ENCODE measurements around the gene METTL15.

METTL15 gene

GRCh38 chr11:28243581-28243980 is 135.4 kb downstream of the METTL15 start (continued):
- TF ChIP-seq CSRNP3 (CRISPR knock-in tag; IDR thresholded peaks at IDR 0.05), result no peak
- no peak for TF ChIP-seq ZNF565 (CRISPR knock-in tag; conservative IDR thresholded peaks at IDR 0.05; ENCODE audit: low read depth)
- no peak for TF ChIP-seq ZFP30 (CRISPR knock-in tag; IDR thresholded peaks at IDR 0.05)
- no peak for TF ChIP-seq ZNF70 (CRISPR knock-in tag; IDR thresholded peaks at IDR 0.05)
- no peak for TF ChIP-seq OSR1 (CRISPR knock-in tag; IDR thresholded peaks at IDR 0.05)
- TF ChIP-seq ZNF8 (CRISPR knock-in tag; IDR thresholded peaks at IDR 0.05), result no peak
- no peak for TF ChIP-seq RARB (CRISPR knock-in tag; IDR thresholded peaks at IDR 0.05)
- TF ChIP-seq BACH2 (CRISPR knock-in tag; IDR thresholded peaks at IDR 0.05; ENCODE audit: borderline replicate concordance), result no peak

- no peak for ATAC-seq
- TF ChIP-seq ZNF565 (CRISPR knock-in tag; conservative IDR thresholded peaks at IDR 0.05; ENCODE audit: low read depth) (no peak), TCF4 (CRISPR knock-in tag; IDR thresholded peaks at IDR 0.05; ENCODE audit: borderline replicate concordance) (no peak), ISL1 (CRISPR knock-in tag; IDR thresholded peaks at IDR 0.05) (no peak), ESRRG (CRISPR knock-in tag; IDR thresholded peaks at IDR 0.05) (no peak), TOX (CRISPR knock-in tag; IDR thresholded peaks at IDR 0.05; ENCODE audit: borderline replicate concordance) (no peak)
These were observed 136.9 kb downstream of the METTL15 start for GRCh38 chr11:28245131-28245530.

- TF ChIP-seq ZNF8 (CRISPR knock-in tag; IDR thresholded peaks at IDR 0.05), result no peak
- TF ChIP-seq BACH2 (CRISPR knock-in tag; IDR thresholded peaks at IDR 0.05; ENCODE audit: borderline replicate concordance), result no peak
- TF ChIP-seq ISL1 (CRISPR knock-in tag; IDR thresholded peaks at IDR 0.05), result no peak
These were observed 142.0 kb downstream of the METTL15 start for GRCh38 chr11:28250192-28250591.

GRCh38 chr11:28251257-28251656 is 143.1 kb downstream of the METTL15 start:
- TF ChIP-seq ZC3H10 (CRISPR knock-in tag; IDR thresholded peaks at IDR 0.05), result no peak
- TF ChIP-seq ZNF8 (CRISPR knock-in tag; IDR thresholded peaks at IDR 0.05), result no peak
- TF ChIP-seq PPARA (CRISPR knock-in tag; IDR thresholded peaks at IDR 0.05; ENCODE audit: borderline replicate concordance), result no peak
- TF ChIP-seq ZFP3 (CRISPR knock-in tag; IDR thresholded peaks at IDR 0.05), result no peak
- no peak for TF ChIP-seq TCF4 (CRISPR knock-in tag; IDR thresholded peaks at IDR 0.05; ENCODE audit: borderline replicate concordance)
- TF ChIP-seq GLIS3 (CRISPR knock-in tag; IDR thresholded peaks at IDR 0.05), result no peak
- ATAC-seq, result no peak

More at GRCh38 chr11:28250192-28250591, 142.0 kb downstream of the METTL15 start:
- no peak for ATAC-seq

- no peak for ATAC-seq
- TF ChIP-seq TCF4 (CRISPR knock-in tag; IDR thresholded peaks at IDR 0.05; ENCODE audit: borderline replicate concordance), result no peak
- TF ChIP-seq ARNTL (CRISPR knock-in tag; IDR thresholded peaks at IDR 0.05; ENCODE audit: borderline replicate concordance, low read depth), result no peak
- TF ChIP-seq CSRNP3 (CRISPR knock-in tag; IDR thresholded peaks at IDR 0.05), result no peak
- no peak for TF ChIP-seq TSHZ2 (CRISPR knock-in tag; IDR thresholded peaks at IDR 0.05)
- no peak for TF ChIP-seq ZFP30 (CRISPR knock-in tag; IDR thresholded peaks at IDR 0.05)
- no peak for TF ChIP-seq ESRRG (CRISPR knock-in tag; IDR thresholded peaks at IDR 0.05)
- TF ChIP-seq RARB (CRISPR knock-in tag; IDR thresholded peaks at IDR 0.05), result no peak
- TF ChIP-seq CSDC2 (CRISPR knock-in tag; IDR thresholded peaks at IDR 0.05), result no peak
- no peak for TF ChIP-seq BACH2 (CRISPR knock-in tag; IDR thresholded peaks at IDR 0.05; ENCODE audit: borderline replicate concordance)
- TF ChIP-seq TOX (CRISPR knock-in tag; IDR thresholded peaks at IDR 0.05; ENCODE audit: borderline replicate concordance), result no peak
- no peak for TF ChIP-seq ZC3H10 (CRISPR knock-in tag; IDR thresholded peaks at IDR 0.05)
- TF ChIP-seq PATZ1 (CRISPR knock-in tag; IDR thresholded peaks at IDR 0.05; ENCODE audit: borderline replicate concordance), result no peak
- no peak for TF ChIP-seq OSR1 (CRISPR knock-in tag; IDR thresholded peaks at IDR 0.05)
- no peak for TF ChIP-seq SNAI2 (CRISPR knock-in tag; IDR thresholded peaks at IDR 0.05)
- no peak for TF ChIP-seq ZNF565 (CRISPR knock-in tag; conservative IDR thresholded peaks at IDR 0.05; ENCODE audit: low read depth)
- TF ChIP-seq GLIS3 (CRISPR knock-in tag; IDR thresholded peaks at IDR 0.05), result no peak
- no peak for TF ChIP-seq ZNF70 (CRISPR knock-in tag; IDR thresholded peaks at IDR 0.05)
- no peak for TF ChIP-seq POU6F1 (CRISPR knock-in tag; IDR thresholded peaks at IDR 0.05; ENCODE audit: borderline replicate concordance, low read depth)
These were observed 149.6 kb downstream of the METTL15 start for GRCh38 chr11:28257761-28258160.

Data from SK-N-SH treated with all-trans-retinoic acid at 6 μM for 48 hours (cell line).